ENCODE results near the gene VAMP1.

The VAMP1 gene

DNA sequence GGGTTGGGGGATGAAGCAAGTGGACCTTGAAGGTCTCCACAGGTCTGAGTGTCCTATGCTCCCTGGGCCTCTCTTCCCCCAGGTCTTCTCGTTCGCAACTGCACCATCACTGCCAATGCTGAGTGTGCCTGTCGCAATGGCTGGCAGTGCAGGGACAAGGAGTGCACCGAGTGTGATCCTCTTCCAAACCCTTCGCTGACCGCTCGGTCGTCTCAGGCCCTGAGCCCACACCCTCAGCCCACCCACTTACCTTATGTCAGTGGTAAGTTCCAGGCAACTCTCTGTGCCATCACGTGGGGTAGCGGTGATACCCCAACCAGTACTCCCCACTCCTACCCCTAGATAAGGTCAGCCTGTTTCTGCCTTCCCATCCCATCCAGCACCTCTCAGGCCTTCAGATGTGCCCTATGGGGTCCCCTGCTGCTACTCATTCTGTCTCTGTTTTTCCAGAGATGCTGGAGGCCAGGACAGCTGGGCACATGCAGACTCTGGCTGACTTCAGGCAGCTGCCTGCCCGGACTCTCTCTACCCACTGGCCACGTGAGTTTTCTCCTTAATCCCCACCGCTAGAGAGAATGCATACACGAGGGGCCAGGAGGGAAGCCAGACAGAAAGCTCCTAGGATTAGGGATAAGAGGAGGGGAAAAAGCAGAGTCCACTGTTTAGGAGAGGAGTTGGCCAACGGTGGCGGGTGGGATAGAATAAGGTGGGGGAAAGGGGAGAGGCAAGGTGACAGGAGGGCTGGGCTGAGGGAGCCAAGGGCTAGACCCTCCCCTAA is 20.2 kb downstream of the VAMP1 start:
- peaks cover 36% of the 10 kb centered on the region for H3K4me1 ChIP-seq (ENCODE audit: control insufficient read depth, insufficient read depth, low read length)
- no peak overlapping the region; the same call in 1 of the 2 replicates for H3K27ac ChIP-seq (ENCODE audit: low read depth, low read length)
- no peak overlapping the region for H3K9ac ChIP-seq (ENCODE audit: low read length)
- no peaks in the 10 kb centered on the region for H3K9me3 ChIP-seq (ENCODE audit: control insufficient read depth, insufficient read depth, low read depth, low read length)
- no peak overlapping the region for H3K4me3 ChIP-seq (ENCODE audit: low read depth, low read length)
- no peaks in the 10 kb centered on the region for H3K36me3 ChIP-seq (ENCODE audit: control insufficient read depth, insufficient read depth, low read length)
- H3K27me3 ChIP-seq (ENCODE audit: control insufficient read depth, insufficient read depth, low read length) = no peaks in the 10 kb centered on the region

DNA sequence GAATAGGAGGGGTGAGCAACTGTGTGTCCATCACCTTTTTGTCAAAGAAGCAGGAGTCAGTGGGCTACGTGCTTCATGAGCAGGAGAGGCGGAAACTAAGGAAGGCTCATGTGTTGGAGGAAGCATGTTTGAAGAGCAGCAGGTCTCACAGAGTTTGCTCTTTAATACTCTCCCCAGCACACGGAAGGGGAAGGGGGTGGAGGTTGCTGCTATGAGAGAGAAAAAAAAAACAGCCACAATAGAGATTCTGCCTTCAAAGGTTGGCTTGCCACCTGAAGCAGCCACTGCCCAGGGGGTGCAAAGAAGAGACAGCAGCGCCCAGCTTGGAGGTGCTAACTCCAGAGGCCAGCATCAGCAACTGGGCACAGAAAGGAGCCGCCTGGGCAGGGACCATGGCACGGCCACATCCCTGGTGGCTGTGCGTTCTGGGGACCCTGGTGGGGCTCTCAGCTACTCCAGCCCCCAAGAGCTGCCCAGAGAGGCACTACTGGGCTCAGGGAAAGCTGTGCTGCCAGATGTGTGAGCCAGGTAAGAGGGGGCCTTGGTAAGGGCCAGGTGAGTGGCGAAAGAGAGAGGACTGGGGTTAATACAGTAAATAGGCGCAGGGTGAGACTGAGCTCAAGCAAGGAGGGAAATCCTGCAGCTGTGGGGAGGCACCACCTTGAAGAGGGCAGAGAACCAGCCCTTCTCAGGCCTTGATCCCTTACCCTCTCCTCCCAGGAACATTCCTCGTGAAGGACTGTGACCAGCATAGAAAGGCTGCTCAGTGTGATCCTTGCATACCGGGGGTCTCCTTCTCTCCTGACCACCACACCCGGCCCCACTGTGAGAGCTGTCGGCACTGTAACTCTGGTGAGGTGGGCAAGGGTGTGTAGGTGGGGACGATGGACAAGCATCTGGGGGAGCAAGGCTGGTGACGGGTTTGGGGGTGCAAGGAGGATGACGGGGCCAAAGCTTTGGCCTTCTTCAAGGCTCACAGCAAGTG is 25.5 kb downstream of the VAMP1 start, which contains the start of gene CD27:
CD27 (plus strand) TSS at position 252 of the 985 bp plus-strand sequence; CDS start at position 393, 141 bp downstream.
- no peak within 1 kb of the TSS for H3K4me3 ChIP-seq (ENCODE audit: low read depth, low read length)

DNA sequence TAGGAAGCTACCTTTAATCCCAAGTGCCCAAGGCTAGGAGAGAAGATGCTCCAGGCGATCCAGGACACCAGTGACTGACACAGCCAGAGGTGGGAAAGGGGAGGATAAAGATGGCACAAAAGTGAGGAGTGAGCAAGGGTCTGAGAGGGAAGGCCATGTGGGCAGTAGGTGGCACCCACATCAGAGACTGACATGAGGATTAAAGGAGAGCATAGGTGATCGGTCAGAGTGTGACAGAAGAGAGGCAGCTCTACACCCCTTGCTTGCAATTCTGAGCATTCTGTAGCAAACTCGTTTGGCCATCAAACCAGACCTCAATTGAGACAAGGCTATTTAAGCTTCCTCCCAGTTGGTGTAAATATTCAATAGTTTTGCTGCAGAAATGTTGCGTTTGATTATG is 26.4 kb downstream of the VAMP1 start:
- Histone ChIP-seq H3K27ac (ENCODE audit: low read depth, low read length) (no peak overlapping the region), H3K27me3 (ENCODE audit: control insufficient read depth, insufficient read depth, low read length) (no peaks in the 10 kb centered on the region), H3K9me3 (ENCODE audit: control insufficient read depth, insufficient read depth, low read depth, low read length) (no peaks in the 10 kb centered on the region), H3K4me3 (ENCODE audit: low read depth, low read length) (no peak overlapping the region), H3K9ac (ENCODE audit: low read length) (no peak overlapping the region), H3K4me1 (ENCODE audit: control insufficient read depth, insufficient read depth, low read length) (no peaks in the 10 kb centered on the region; the same call in 1 of the 2 replicates), H3K36me3 (ENCODE audit: control insufficient read depth, insufficient read depth, low read length) (no peaks in the 10 kb centered on the region)

More for the DNA sequence above, 25.5 kb downstream of the VAMP1 start, which contains the start of gene CD27:
- H3K9ac ChIP-seq (ENCODE audit: low read length) = no peak within 1 kb of the TSS
- no peaks in the 10 kb centered on the region for H3K9me3 ChIP-seq (ENCODE audit: control insufficient read depth, insufficient read depth, low read depth, low read length)
- H3K4me1 ChIP-seq (ENCODE audit: control insufficient read depth, insufficient read depth, low read length) = peaks cover under 1% of the 10 kb centered on the region
- no peaks in the 10 kb centered on the region for H3K36me3 ChIP-seq (ENCODE audit: control insufficient read depth, insufficient read depth, low read length)
- no peaks in the 10 kb centered on the region for H3K27me3 ChIP-seq (ENCODE audit: control insufficient read depth, insufficient read depth, low read length)
- H3K27ac ChIP-seq (ENCODE audit: low read depth, low read length) = no peak within 1 kb of the TSS

DNA sequence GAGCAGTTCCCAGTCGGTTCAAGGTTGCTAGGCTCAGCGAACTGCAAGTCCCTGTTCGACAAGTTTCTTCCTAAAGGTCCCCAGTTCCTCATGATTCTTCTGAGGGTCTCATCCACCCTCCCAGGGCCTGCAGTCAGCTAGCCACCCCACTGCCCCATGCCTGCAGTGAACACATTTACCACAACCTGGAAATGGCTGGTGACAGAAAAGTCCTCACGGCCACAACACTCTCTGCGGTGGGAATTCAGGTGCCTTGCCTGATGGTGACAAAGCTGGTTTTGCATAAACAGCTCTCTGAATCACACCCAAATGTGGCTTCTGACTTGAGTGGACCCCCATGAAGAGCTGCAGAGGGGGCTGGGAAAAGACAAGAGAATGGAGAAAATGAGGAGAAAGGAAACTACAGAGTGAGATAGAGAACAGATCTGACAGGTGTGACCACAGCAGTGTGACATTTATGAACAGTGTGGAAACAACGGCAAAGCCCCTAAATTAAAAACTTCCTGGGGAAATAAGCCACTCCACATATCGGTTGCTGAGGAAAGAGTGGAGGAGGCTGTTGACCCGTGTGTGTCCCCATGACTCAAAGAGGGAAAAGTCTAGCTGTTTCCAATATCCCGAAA is 27.0 kb downstream of the VAMP1 start:
- H3K9me3 ChIP-seq (ENCODE audit: control insufficient read depth, insufficient read depth, low read depth, low read length) = no peaks in the 10 kb centered on the region
- H3K4me3 ChIP-seq (ENCODE audit: low read depth, low read length) = no peak overlapping the region
- no peaks in the 10 kb centered on the region for H3K36me3 ChIP-seq (ENCODE audit: control insufficient read depth, insufficient read depth, low read length)
- H3K9ac ChIP-seq (ENCODE audit: low read length) = no peak overlapping the region
- no peaks in the 10 kb centered on the region for H3K27me3 ChIP-seq (ENCODE audit: control insufficient read depth, insufficient read depth, low read length)
- no peak overlapping the region for H3K27ac ChIP-seq (ENCODE audit: low read depth, low read length)
- no peaks in the 10 kb centered on the region; the same call in 1 of the 2 replicates for H3K4me1 ChIP-seq (ENCODE audit: control insufficient read depth, insufficient read depth, low read length)

DNA sequence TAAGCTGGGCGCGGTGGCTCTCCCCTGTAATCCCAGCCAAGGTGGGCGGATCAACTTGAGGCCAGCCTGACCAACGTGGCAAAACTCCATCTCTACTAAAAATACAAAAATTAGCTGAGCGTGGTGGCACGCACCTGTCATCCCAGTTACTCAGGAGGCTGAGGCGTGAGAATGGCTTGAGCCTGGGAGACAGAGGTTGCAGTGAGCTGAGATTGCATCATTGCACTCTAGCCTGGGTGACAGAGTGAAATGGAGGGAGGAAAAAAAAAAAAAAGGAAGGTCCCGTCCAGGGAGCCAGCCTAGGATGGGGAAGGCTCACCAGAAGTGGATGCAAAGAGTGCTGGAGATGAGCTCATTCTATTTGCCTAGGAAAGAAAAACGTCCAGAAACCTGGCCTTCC is 27.6 kb downstream of the VAMP1 start:
- Histone ChIP-seq H3K36me3 (ENCODE audit: control insufficient read depth, insufficient read depth, low read length) (no peaks in the 10 kb centered on the region), H3K9me3 (ENCODE audit: control insufficient read depth, insufficient read depth, low read depth, low read length) (no peaks in the 10 kb centered on the region), H3K4me1 (ENCODE audit: control insufficient read depth, insufficient read depth, low read length) (no peaks in the 10 kb centered on the region; the same call in 1 of the 2 replicates), H3K27ac (ENCODE audit: low read depth, low read length) (no peak overlapping the region), H3K9ac (ENCODE audit: low read length) (no peak overlapping the region), H3K27me3 (ENCODE audit: control insufficient read depth, insufficient read depth, low read length) (no peaks in the 10 kb centered on the region), H3K4me3 (ENCODE audit: low read depth, low read length) (no peak overlapping the region)

DNA sequence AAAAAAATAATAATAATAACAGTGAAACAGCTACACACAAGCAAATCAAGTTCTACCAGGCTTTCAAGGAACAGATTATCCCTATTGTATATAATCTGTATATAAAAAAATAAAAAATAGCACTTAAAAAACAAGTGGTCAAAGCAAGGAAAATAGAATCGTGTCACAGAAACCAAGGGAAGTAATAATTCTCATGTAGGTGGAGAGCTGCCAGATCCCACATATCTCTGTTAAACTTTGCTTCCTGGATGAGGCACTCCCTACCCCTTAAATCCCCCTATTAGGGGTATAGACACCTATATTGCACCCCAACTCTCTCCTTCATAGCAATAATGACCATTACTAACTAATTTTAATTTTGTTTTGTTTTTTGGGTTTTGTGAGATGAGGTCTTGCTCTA is 30.1 kb downstream of the VAMP1 start:
- H3K36me3 ChIP-seq (ENCODE audit: control insufficient read depth, insufficient read depth, low read length) = no peaks in the 10 kb centered on the region
- H3K9me3 ChIP-seq (ENCODE audit: control insufficient read depth, insufficient read depth, low read depth, low read length) = no peaks in the 10 kb centered on the region
- no peak overlapping the region for H3K9ac ChIP-seq (ENCODE audit: low read length)
- H3K27ac ChIP-seq (ENCODE audit: low read depth, low read length) = no peak overlapping the region
- no peaks in the 10 kb centered on the region; the same call in 1 of the 2 replicates for H3K4me1 ChIP-seq (ENCODE audit: control insufficient read depth, insufficient read depth, low read length)
- no peaks in the 10 kb centered on the region for H3K27me3 ChIP-seq (ENCODE audit: control insufficient read depth, insufficient read depth, low read length)
- no peak overlapping the region for H3K4me3 ChIP-seq (ENCODE audit: low read depth, low read length)

DNA sequence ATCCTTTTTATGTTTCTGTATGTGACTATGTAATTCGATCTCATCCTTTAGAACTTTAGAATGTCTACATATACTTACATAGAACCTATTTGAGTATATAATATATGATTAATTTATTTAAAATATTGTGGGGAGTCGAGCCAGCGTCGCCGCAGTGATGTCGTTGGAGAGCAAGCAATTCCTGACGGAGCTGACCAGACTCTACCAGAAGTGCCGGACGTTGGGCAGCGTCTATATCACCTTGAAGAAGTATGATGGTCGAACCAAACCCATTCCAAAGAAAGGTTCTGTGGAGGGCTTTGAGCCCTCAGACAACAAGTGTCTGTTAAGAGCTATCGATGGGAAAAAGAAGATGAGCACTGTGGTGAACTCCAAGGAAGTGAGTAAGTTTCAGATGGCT is 32.1 kb downstream of the VAMP1 start:
- peaks cover 14% of the 10 kb centered on the region for H3K4me1 ChIP-seq (ENCODE audit: control insufficient read depth, insufficient read depth, low read length)
- H3K36me3 ChIP-seq (ENCODE audit: control insufficient read depth, insufficient read depth, low read length) = no peaks in the 10 kb centered on the region
- H3K27me3 ChIP-seq (ENCODE audit: control insufficient read depth, insufficient read depth, low read length) = no peaks in the 10 kb centered on the region
- no peak overlapping the region for H3K27ac ChIP-seq (ENCODE audit: low read depth, low read length)
- H3K4me3 ChIP-seq (ENCODE audit: low read depth, low read length) = no peak overlapping the region
- no peak overlapping the region for H3K9ac ChIP-seq (ENCODE audit: low read length)
- H3K9me3 ChIP-seq (ENCODE audit: control insufficient read depth, insufficient read depth, low read depth, low read length) = no peaks in the 10 kb centered on the region

DNA sequence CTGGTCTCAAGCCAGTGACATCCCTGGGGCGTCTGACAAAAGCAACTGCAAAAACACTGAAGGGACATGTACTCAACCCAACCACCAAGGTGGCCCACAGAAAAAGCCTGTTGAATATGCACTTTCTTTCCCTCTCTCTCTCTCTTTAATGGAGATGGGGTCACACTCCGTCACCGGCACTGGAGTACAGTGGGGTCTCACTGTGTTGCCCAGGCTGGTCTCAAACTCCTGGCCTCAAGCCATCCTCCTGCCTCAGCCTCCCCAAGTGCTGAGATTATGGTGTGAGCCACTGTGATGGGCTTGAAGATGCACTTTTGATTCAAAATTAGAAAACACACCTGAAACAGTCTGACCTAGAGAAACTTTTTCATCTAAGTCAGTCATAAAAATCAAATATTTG is 32.9 kb downstream of the VAMP1 start:
- no peak overlapping the region for H3K27ac ChIP-seq (ENCODE audit: low read depth, low read length)

DNA sequence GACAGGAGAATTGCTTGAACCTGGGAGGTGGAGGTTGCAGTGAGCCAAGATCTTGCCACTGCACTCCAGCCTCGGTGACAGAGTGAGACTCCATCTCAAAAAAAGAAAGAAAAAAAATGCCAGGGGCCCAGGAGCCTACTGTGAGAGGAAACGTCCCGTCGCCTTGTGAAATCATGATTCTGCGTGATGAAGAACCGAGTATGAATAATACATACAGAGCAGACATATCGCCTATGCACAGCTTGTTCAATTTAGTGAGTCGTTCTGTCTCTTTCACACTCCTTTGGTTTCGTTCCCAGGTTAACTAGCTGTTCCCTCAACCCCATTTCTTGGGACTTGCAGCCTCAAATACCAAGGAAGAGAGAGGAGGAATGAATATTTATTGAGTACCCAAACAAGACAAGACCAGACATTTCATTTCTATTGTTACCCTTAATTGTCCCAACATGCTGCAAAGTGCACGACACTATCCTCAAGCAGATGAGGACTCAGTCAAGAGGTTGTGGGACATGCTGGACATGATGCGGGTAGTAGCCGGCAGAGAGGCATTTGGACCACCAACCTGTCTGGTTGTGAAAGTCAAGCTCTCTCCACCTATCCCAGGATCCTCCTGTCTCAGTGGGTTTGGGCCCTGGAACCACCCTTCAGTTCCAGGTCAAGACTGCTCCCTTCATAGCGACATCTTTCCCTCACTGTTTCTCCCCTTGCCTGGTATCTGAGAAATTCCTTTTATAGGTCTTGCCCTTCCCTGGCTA is 34.3 kb downstream of the VAMP1 start:
- no peak overlapping the region for H3K27ac ChIP-seq (ENCODE audit: low read depth, low read length)
- H3K4me1 ChIP-seq (ENCODE audit: control insufficient read depth, insufficient read depth, low read length) = peaks cover 16% of the 10 kb centered on the region
- no peak overlapping the region for H3K4me3 ChIP-seq (ENCODE audit: low read depth, low read length)
- H3K9ac ChIP-seq (ENCODE audit: low read length) = no peak overlapping the region
- H3K27me3 ChIP-seq (ENCODE audit: control insufficient read depth, insufficient read depth, low read length) = no peaks in the 10 kb centered on the region
- H3K36me3 ChIP-seq (ENCODE audit: control insufficient read depth, insufficient read depth, low read length) = no peaks in the 10 kb centered on the region
- H3K9me3 ChIP-seq (ENCODE audit: control insufficient read depth, insufficient read depth, low read depth, low read length) = no peaks in the 10 kb centered on the region

More for the DNA sequence above, 32.9 kb downstream of the VAMP1 start:
- no peak overlapping the region for H3K4me3 ChIP-seq (ENCODE audit: low read depth, low read length)
- no peaks in the 10 kb centered on the region for H3K27me3 ChIP-seq (ENCODE audit: control insufficient read depth, insufficient read depth, low read length)
- peaks cover 16% of the 10 kb centered on the region for H3K4me1 ChIP-seq (ENCODE audit: control insufficient read depth, insufficient read depth, low read length)
- no peak overlapping the region for H3K9ac ChIP-seq (ENCODE audit: low read length)
- no peaks in the 10 kb centered on the region for H3K36me3 ChIP-seq (ENCODE audit: control insufficient read depth, insufficient read depth, low read length)
- H3K9me3 ChIP-seq (ENCODE audit: control insufficient read depth, insufficient read depth, low read depth, low read length) = no peaks in the 10 kb centered on the region

All from HUES6 (cell line).